Thyroid gland (tissue), 4 donors: ENCODE data around the gene MCM5. TPM values are rescaled to one million over a fixed set of nuclear protein-coding genes. Genes with fewer than 3 reads are reported as not detected.
"Not testable (repeated sequence)": the region's sequence is repeated elsewhere in the genome, so short reads cannot be mapped to it uniquely, and the experiment has no call there.

Experiments
- DNase-seq, 2 donors: peaks; one replicate each; pipeline ENCODE4 v3.0.0-alpha.2; 2019
- H3K27ac ChIP-seq, 3 donors: fragments of 200-600 bp; sonication (generic); 1 replicate in 2 of 3; 2 replicates in 1 of 3; pipeline ENCODE4 v1.5.1; 2016 to 2019; ENCODE audit warnings: mild to moderate bottlenecking in 1 of 3, moderate library complexity in 1 of 3
- H3K27me3 ChIP-seq: fragments of 200-600 bp; sonication (generic); one replicate; pipeline ENCODE4 v1.5.1; 2019
- H3K36me3 ChIP-seq, 2 donors: fragments of 200-600 bp; sonication (generic); one replicate each; pipeline ENCODE4 v1.5.1; 2016 to 2019
- H3K4me1 ChIP-seq, 2 donors: fragments of 200-600 bp; sonication (generic); one replicate each; pipeline ENCODE4 v1.5.1; 2017 to 2019
- H3K4me3 ChIP-seq, 3 donors: fragments of 200-600 bp; sonication (generic); replicated peaks in 1 of 3; 1 replicate in 2 of 3; 2 replicates in 1 of 3; pipeline ENCODE4 v1.5.1; 2016; ENCODE audit warnings: mild to moderate bottlenecking in 1 of 3
- H3K9me3 ChIP-seq: fragments of 200-600 bp; sonication (generic); one replicate; pipeline ENCODE4 v1.5.1; 2017
- POLR2A ChIP-seq, 2 donors: fragments of 450-650 bp; IDR thresholded peaks; one replicate each; pipeline ENCODE4 v1.6.1; 2017; ENCODE audit warnings: antibody characterized with exemption in 2 of 2, mild to moderate bottlenecking in 2 of 2, moderate library complexity in 1 of 2
- WGBS, 2 donors: methylation state at CpG; one replicate each; pipeline ENCODE4 v1.1.5; 2017; 5-methylcytosine and 5-hydroxymethylcytosine counted together
- intact Hi-C: fragments of 100-400 bp; cut with DNase I; formaldehyde crosslinking; loops from one replicate; pipeline ENCODE4 v1.15.1; 2023
- total RNA-seq, 4 donors: library from RNA; depleted of rRNA; stranded (reverse); fragments of >200 nt; gene quantifications; one replicate each; pipeline ENCODE4 v1.2.3, GENCODE V29; 2016
- TF ChIP-seq, protein P1 (sequence below), 6 experiments: fragments of 200-600 bp in 3 of 6; fragments of 450-650 bp in 3 of 6; sonication (generic) in 3 of 6; IDR thresholded peaks; one replicate each; pipeline ENCODE4 v1.5.1; 2016 to 2019; ENCODE audit warnings: antibody characterized with exemption in 6 of 6, mild to moderate bottlenecking in 2 of 6, inconsistent platforms in 1 of 6, moderate library complexity in 1 of 6

The MCM5 gene
- total RNA-seq, 4 donors from 2014 or later: 16.7 to 34.7 (median 25.1) TPM

DNA sequence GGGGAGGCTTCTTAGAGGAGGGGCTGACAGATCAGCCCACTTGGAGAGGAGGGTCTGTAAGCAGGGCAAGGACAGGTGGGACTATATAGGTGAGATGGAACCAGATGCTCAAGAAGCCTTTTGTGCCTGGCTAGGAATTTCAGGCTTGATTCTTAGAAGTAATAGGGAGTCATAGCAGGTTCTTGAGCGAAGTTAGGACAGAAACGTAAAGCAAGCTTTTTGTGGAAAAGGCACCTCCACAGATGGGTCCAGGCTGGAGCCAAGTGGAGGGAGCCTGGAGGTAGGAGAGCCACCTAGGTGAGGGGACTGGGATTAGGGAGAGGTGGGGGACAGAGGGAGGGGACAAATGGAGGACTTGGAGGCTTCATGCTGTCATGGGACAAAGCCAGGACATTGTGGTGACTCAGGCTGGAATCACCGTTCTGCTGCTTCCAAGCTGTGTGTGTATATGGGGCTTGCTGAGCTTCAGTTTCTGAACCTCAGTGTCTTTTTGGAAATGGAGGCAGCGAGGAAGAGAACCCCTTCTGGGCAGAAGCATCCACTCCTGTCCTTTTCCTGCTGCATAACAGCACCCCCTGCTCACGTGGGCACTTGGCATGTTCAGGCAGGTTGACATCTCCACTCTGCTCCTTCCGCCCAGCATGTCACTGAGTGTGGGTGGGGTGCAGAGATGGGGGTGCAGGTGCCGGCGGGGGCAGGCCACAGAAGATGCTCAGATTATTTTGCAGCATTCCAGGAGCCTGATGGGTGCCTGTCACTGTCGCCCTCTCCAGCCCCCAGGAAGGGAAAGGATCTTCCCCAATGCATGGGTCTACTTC is 58.0 kb downstream of the MCM5 start:
- Histone ChIP-seq H3K4me1 (peaks cover 2 to 3% of the 10 kb centered on the region in 2 donors), H3K27ac (no peak overlapping the region), H3K4me3 (no peak overlapping the region), H3K36me3 (no peaks in the 10 kb centered on the region), H3K27me3 (no peaks in the 10 kb centered on the region), H3K9me3 (no peaks in the 10 kb centered on the region)
- DNase-seq: no peak
- intact Hi-C loops: no loop called here
- 74 to 84% methylated on average over 9 of the region's 9 CpGs for WGBS, 2 donors
- TF ChIP-seq, protein P1, sequence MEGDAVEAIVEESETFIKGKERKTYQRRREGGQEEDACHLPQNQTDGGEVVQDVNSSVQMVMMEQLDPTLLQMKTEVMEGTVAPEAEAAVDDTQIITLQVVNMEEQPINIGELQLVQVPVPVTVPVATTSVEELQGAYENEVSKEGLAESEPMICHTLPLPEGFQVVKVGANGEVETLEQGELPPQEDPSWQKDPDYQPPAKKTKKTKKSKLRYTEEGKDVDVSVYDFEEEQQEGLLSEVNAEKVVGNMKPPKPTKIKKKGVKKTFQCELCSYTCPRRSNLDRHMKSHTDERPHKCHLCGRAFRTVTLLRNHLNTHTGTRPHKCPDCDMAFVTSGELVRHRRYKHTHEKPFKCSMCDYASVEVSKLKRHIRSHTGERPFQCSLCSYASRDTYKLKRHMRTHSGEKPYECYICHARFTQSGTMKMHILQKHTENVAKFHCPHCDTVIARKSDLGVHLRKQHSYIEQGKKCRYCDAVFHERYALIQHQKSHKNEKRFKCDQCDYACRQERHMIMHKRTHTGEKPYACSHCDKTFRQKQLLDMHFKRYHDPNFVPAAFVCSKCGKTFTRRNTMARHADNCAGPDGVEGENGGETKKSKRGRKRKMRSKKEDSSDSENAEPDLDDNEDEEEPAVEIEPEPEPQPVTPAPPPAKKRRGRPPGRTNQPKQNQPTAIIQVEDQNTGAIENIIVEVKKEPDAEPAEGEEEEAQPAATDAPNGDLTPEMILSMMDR (IDR thresholded peaks at IDR 0.05): no peak
- TF ChIP-seq POLR2A (IDR thresholded peaks at IDR 0.05): no peak

DNA sequence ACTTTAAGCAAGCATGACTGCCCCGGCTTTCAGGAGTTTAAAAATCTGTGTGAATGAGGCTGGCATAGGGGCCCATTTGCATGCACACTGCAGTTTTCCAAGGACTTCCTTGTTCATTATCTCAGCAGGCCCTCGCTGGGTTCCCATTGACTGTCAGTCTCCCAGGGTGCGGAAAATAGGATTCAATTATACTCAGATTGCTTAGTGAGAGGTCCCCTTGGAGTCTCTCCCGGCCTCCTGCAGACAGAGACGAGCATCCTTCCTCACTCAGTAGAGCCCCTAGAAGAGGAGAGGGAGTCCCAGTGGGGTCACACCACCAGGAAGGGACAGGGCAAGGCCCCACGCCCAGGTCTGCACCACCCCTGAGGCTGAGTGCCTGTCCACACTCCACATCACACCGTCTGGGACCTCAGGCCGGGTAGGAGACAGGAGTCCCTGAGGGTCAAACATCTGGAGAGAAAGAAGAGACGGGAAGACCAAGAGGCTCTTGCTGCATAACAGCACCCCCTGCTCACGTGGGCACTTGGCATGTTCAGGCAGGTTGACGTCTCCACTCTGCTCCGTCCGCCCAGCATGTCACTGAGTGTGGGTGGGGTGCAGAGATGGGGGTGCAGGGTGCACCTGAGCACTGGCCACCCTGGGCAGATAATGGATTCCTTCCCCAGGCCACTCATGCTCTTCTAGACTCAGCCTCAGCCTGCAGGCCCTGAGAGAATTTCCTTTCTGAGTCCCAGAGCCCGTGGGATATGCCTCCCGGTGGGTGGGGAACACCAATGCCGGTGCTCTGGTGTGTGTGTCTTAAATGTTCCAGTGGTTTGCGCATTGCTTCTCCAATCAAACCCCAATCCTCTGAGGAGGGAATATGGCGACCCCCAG is 58.8 kb downstream of the MCM5 start:
- no peak overlapping the region for H3K4me3 ChIP-seq
- no peaks in the 10 kb centered on the region for H3K27me3 ChIP-seq
- TF ChIP-seq, protein P1 (IDR thresholded peaks at IDR 0.05): no peak
- TF ChIP-seq POLR2A (IDR thresholded peaks at IDR 0.05): no peak
- intact Hi-C loops: no loop called here
- no peaks in the 10 kb centered on the region for H3K4me1 ChIP-seq
- DNase-seq: no peak
- no peaks in the 10 kb centered on the region for H3K36me3 ChIP-seq
- 79 to 80% methylated on average over 13 to 14 of the region's 18 CpGs for WGBS, 2 donors
- H3K9me3 ChIP-seq: no peaks in the 10 kb centered on the region
- no peak overlapping the region for H3K27ac ChIP-seq

DNA sequence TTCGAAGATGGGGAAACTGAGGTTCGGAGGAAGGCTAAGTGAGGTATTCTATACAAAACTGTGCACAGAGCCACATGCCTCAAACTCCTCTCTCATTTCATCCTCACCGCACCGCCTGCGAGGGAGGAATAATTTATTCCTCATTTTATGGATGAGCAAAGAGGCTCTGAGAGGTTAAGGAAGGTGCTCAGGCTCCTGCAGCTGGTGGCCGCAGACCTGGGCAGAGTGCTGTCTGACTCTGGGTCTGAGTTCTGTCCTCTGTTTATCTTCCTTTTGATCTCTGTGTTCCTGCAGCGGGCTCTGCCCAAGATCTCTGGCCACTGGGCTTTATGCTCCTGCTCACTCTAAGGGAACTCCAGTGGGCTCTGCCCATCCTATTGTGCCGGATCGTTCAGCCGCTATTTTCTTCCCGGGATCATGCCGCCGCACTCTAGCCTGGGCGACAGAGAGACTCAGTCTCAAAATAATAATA is 59.5 kb downstream of the MCM5 start:
- DNase-seq: no peak
- intact Hi-C loops: no loop called here
- no peaks in the 10 kb centered on the region for H3K36me3 ChIP-seq

DNA sequence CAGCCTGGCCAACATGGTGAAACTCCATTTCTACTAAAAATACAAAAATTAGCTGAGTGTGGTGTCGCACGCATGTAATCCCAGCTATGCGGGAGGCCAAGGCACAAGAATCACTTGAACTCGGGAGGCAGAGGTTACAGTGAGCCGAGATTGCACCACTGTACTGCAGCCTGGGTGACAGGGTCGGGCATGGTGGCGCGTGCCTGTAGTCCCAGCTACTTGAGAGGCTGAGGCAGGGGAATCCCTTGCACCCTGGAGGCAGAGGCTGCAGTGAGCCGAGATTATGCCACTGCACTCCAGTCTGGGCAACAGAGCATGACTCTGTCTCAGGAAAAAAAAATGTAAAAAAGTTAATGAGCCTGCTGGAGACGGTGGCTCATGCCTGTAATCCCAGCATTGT is 60.0 kb downstream of the MCM5 start:
- H3K27me3 ChIP-seq, H3K4me3 ChIP-seq, H3K27ac ChIP-seq, DNase-seq, H3K9me3 ChIP-seq, H3K36me3 ChIP-seq, H3K4me1 ChIP-seq, intact Hi-C loops: not testable (repeated sequence)
- 82 to 89% methylated on average over 8 to 10 of the region's 10 CpGs for WGBS, 2 donors

More for the DNA sequence above, 59.5 kb downstream of the MCM5 start:
- Histone ChIP-seq H3K4me1 (no peaks in the 10 kb centered on the region), H3K27me3 (no peaks in the 10 kb centered on the region), H3K9me3 (no peaks in the 10 kb centered on the region), H3K4me3 (no peak overlapping the region), H3K27ac (no peak overlapping the region)
- 90 to 92% methylated on average over 14 of the region's 14 CpGs for WGBS, 2 donors
- TF ChIP-seq, protein P1 (IDR thresholded peaks at IDR 0.05): no peak
- TF ChIP-seq POLR2A (IDR thresholded peaks at IDR 0.05): no peak

DNA sequence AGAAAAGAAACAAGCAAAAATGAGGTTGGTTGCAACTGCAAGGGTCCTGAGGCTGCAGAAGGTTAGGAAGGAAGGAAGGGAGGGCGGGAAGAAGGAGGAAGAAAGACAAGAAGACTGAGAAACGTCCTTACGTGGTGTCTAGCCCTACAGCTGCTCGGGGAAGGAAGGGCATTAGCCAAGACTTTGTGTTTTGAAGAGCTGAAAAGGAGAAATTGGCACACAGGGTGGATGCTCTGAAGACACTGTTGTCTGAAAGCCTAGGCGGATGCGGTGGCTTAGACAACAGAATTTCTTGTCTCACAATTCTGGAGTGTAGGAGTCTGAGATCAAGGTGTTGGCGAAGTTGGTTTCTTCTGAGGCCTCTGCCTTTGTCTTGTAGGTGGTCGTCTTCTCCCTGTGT is 60.7 kb downstream of the MCM5 start:
- Histone ChIP-seq H3K27ac (no peak overlapping the region), H3K4me3 (no peak overlapping the region), H3K36me3 (no peaks in the 10 kb centered on the region), H3K27me3 (no peaks in the 10 kb centered on the region), H3K4me1 (no peaks in the 10 kb centered on the region), H3K9me3 (no peaks in the 10 kb centered on the region)
- intact Hi-C loops: no loop called here
- no peak for DNase-seq
- WGBS, 2 donors: 86 to 89% methylated on average over 8 of the region's 8 CpGs
- TF ChIP-seq POLR2A (IDR thresholded peaks at IDR 0.05): no peak
- TF ChIP-seq, protein P1 (IDR thresholded peaks at IDR 0.05): no peak
